GM12872 (cell line): ENCODE data around the gene COLEC12.

Experiments used
- CTCF ChIP-seq: IDR thresholded peaks from 3 replicates; pipeline ENCODE4 v1.5.1; 2011; ENCODE audit warnings: low read depth, mild to moderate bottlenecking, low read length, moderate library complexity; ENCODE audit not compliant: insufficient read depth

COLEC12 gene

GRCh38 chr18:505483-506122, 5.1 kb upstream of the COLEC12 start:
- TF ChIP-seq CTCF: no peak

GRCh38 chr18:501406-501714, 859 bp upstream of the COLEC12 start:
- no peak for TF ChIP-seq CTCF

- 0 out of 3 replicates have a peak, but pooled peaks have one; percentile 10 for TF ChIP-seq CTCF
These were observed 497 bp downstream of the COLEC12 start for GRCh38 chr18:499776-500631.

GRCh38 chr18:498931-499775, 1.3 kb downstream of the COLEC12 start:
- TF ChIP-seq CTCF: no peak

- no peak for TF ChIP-seq CTCF
These were observed 2.8 kb downstream of the COLEC12 start for GRCh38 chr18:497688-498087.

- TF ChIP-seq CTCF: no peak
These were observed 5.0 kb downstream of the COLEC12 start for GRCh38 chr18:495452-495851.

- TF ChIP-seq CTCF: no peak
These were observed 5.5 kb downstream of the COLEC12 start for GRCh38 chr18:495017-495416.
